SK-N-SH (cell line): ENCODE results near the gene ZNHIT2. TPM values are rescaled to one million over a fixed set of nuclear protein-coding genes. Genes with fewer than 3 reads are reported as not detected.
A peak's percentile ranks its signal among the peaks of the same experiment; 100 is the strongest.

ENCODE experiments used
- CTCF ChIA-PET: fragments of 300-600, 350-600 bp; formaldehyde crosslinking; extraction: SDS; loops from one replicate; lab custom pipeline; 2021; lab: Yijun Ruan, JAX
- POLR2A ChIA-PET: fragments of 350-600 bp; sonication (Branson Sonifier 250); formaldehyde crosslinking; extraction: SDS; loops from one replicate; lab custom pipeline; 2020; ENCODE audit warnings: antibody characterized with exemption, inconsistent platforms; lab: Yijun Ruan, JAX
- DNase-seq: peaks from one replicate; pipeline ENCODE4 v3.0.0; 2012
- H2AFZ ChIP-seq: fragments of 200-600 bp; sonication (generic); 2 replicates; pipeline ENCODE4 v1.8.1; 2016; ENCODE audit warnings: antibody characterized with exemption, mild to moderate bottlenecking, low read depth
- H3F3A ChIP-seq: fragments of 200-600 bp; sonication (generic); replicated peaks from 2 replicates; pipeline ENCODE3; 2016; ENCODE audit warnings: antibody characterized with exemption, mild to moderate bottlenecking; ENCODE audit not compliant: insufficient read depth
- H3K27ac ChIP-seq, 2 experiments: fragments of 200-500 bp in 1 of 2; fragments of 200-600 bp in 1 of 2; sonication (Bioruptor generic) in 1 of 2; sonication (generic), shearing (Covaris generic) in 1 of 2; 2 replicates each; pipeline versions ENCODE4 v1.5.1 to v1.6.1; 2014 to 2016; ENCODE audit warnings: low read depth in 2 of 2, inconsistent platforms in 1 of 2, low read length in 1 of 2, mild to moderate bottlenecking in 1 of 2, mixed read lengths in 1 of 2
- H3K27me3 ChIP-seq: fragments of 200-600 bp; sonication (generic), shearing (Covaris generic); 2 replicates; pipeline ENCODE4 v1.6.1; 2016; ENCODE audit warnings: mixed run types; ENCODE audit not compliant: insufficient read depth
- H3K36me3 ChIP-seq, 2 experiments: fragments of 200-500 bp in 1 of 2; fragments of 200-600 bp in 1 of 2; sonication (Bioruptor generic) in 1 of 2; sonication (generic) in 1 of 2; replicated peaks in 1 of 2; 2 replicates each; pipeline versions ENCODE3 to v1.5.1; 2014 to 2016; ENCODE audit warnings: low read length in 1 of 2, mild to moderate bottlenecking in 1 of 2; ENCODE audit not compliant: insufficient read depth in 2 of 2, control insufficient read depth in 1 of 2
- H3K4me1 ChIP-seq, 2 experiments: fragments of 200-500 bp in 1 of 2; fragments of 200-600 bp in 1 of 2; sonication (Bioruptor generic) in 1 of 2; sonication (generic), shearing (Covaris generic) in 1 of 2; 2 replicates each; pipeline versions ENCODE4 v1.5.1 to v1.6.1; 2014 to 2016; ENCODE audit warnings: low read depth in 1 of 2, low read length in 1 of 2, mixed run types in 1 of 2; ENCODE audit not compliant: insufficient read depth in 2 of 2, control insufficient read depth in 1 of 2
- H3K4me2 ChIP-seq: fragments of 200-600 bp; sonication (generic), shearing (Covaris generic); 2 replicates; pipeline ENCODE4 v1.6.1; 2017; ENCODE audit warnings: mixed run types
- H3K4me3 ChIP-seq, 2 experiments: fragments of 200-500 bp in 1 of 2; fragments of 200-600 bp in 1 of 2; sonication (Bioruptor generic) in 1 of 2; sonication (generic), shearing (Covaris generic) in 1 of 2; 2 replicates each; pipeline versions ENCODE4 v1.5.1 to v1.8.1; 2014 to 2016; ENCODE audit warnings: low read depth in 2 of 2, inconsistent platforms in 1 of 2, low read length in 1 of 2, mild to moderate bottlenecking in 1 of 2, mixed read lengths in 1 of 2, moderate library complexity in 1 of 2
- H3K79me2 ChIP-seq: fragments of 200-600 bp; sonication (generic); 2 replicates; pipeline ENCODE4 v1.8.1; 2017; ENCODE audit warnings: mild to moderate bottlenecking; ENCODE audit not compliant: insufficient read depth
- H3K9ac ChIP-seq: fragments of 200-600 bp; sonication (generic); 2 replicates; pipeline ENCODE4 v1.6.1; 2017; ENCODE audit warnings: mixed run types
- H3K9me2 ChIP-seq: fragments of 200-600 bp; sonication (generic); 2 replicates; pipeline ENCODE4 v1.6.1; 2017; ENCODE audit warnings: mixed run types
- H3K9me3 ChIP-seq: fragments of 200-600 bp; sonication (generic); 2 replicates; pipeline ENCODE4 v1.6.1; 2017; ENCODE audit warnings: mixed run types, mild to moderate bottlenecking, moderate library complexity
- H4K20me1 ChIP-seq: fragments of 200-600 bp; sonication (generic); 2 replicates; pipeline ENCODE4 v1.6.1; 2017; ENCODE audit warnings: mild to moderate bottlenecking, mixed run types; ENCODE audit not compliant: insufficient read depth
- EP300 ChIP-seq, 2 experiments: IDR thresholded peaks; 2 replicates each; pipeline versions ENCODE4 v1.4.0 to v1.6.1; 2012; ENCODE audit warnings: borderline replicate concordance in 1 of 2, low read depth in 1 of 2, low read length in 1 of 2
- FOXM1 ChIP-seq: IDR thresholded peaks from 2 replicates; pipeline ENCODE4 v1.4.0; 2012; ENCODE audit warnings: low read depth, mild to moderate bottlenecking
- GABPA ChIP-seq: IDR thresholded peaks from 2 replicates; pipeline ENCODE4 v1.4.0; 2012; ENCODE audit warnings: low read depth, mild to moderate bottlenecking
- GATA2 ChIP-seq: sonication (generic); formaldehyde crosslinking; IDR thresholded peaks from 2 replicates; pipeline ENCODE4 v1.5.0; 2020; ENCODE audit warnings: mild to moderate bottlenecking, missing genetic modification reagents
- JUND ChIP-seq: IDR thresholded peaks from 2 replicates; pipeline ENCODE4 v1.4.0; 2012
- MEF2A ChIP-seq: IDR thresholded peaks from 2 replicates; pipeline ENCODE4 v1.4.0; 2012; ENCODE audit warnings: low read depth, borderline replicate concordance
- MXI1 ChIP-seq: IDR thresholded peaks from 2 replicates; pipeline ENCODE4 v1.6.1; 2012; ENCODE audit warnings: mild to moderate bottlenecking, low read depth, low read length, improper control_type of control experiment
- NRF1 ChIP-seq: IDR thresholded peaks from 2 replicates; pipeline ENCODE4 v1.6.1; 2012; ENCODE audit warnings: low read depth, mild to moderate bottlenecking, low read length
- RAD21 ChIP-seq: IDR thresholded peaks from 2 replicates; pipeline ENCODE4 v1.6.1; 2012; ENCODE audit warnings: mild to moderate bottlenecking, low read length
- RCOR1 ChIP-seq: fragments of 150-350 bp; IDR thresholded peaks from 2 replicates; pipeline ENCODE4 v1.6.1; 2017; ENCODE audit warnings: antibody characterized with exemption, low read length
- RXRA ChIP-seq: IDR thresholded peaks from 2 replicates; pipeline ENCODE4 v1.4.0; 2012; ENCODE audit warnings: low read depth, mild to moderate bottlenecking, borderline replicate concordance
- SIN3A ChIP-seq: IDR thresholded peaks from 2 replicates; pipeline ENCODE4 v1.6.1; 2012; ENCODE audit warnings: low read depth, mild to moderate bottlenecking, low read length, moderate library complexity, borderline replicate concordance
- SMC3 ChIP-seq: IDR thresholded peaks from 2 replicates; pipeline ENCODE4 v1.6.1; 2012; ENCODE audit warnings: low read depth, low read length, improper control_type of control experiment
- TAF1 ChIP-seq: IDR thresholded peaks from 2 replicates; pipeline ENCODE4 v1.6.1; 2012; ENCODE audit warnings: low read depth, mild to moderate bottlenecking, low read length, moderate library complexity, borderline replicate concordance
- TCF12 ChIP-seq: IDR thresholded peaks from 2 replicates; pipeline ENCODE4 v1.4.0; 2012
- WGBS: methylation state at CpG from one replicate; pipeline ENCODE4 v1.1.6; 2017; ENCODE audit warnings: low lambda C conversion rate; 5-methylcytosine and 5-hydroxymethylcytosine counted together
- polyA plus RNA-seq, 3 experiments: library from polyadenylated mRNA; depleted of rRNA; stranded (reverse); fragments of >200 nt; gene quantifications; 2 replicates each; pipeline ENCODE4 v1.2.3, GENCODE V29; 2012
- TF ChIP-seq, protein P1 (sequence below): IDR thresholded peaks from 2 replicates; pipeline ENCODE4 v1.6.1; 2012; ENCODE audit warnings: mild to moderate bottlenecking, low read depth, low read length, moderate library complexity
- TF ChIP-seq, protein P2 (sequence below): IDR thresholded peaks from 2 replicates; pipeline ENCODE4; 2012
- TF ChIP-seq, protein P3 (sequence below): IDR thresholded peaks from 2 replicates; pipeline ENCODE4 v1.4.0; 2012; ENCODE audit warnings: low read depth
- TF ChIP-seq, protein P4 (sequence below): IDR thresholded peaks from 2 replicates; pipeline ENCODE4 v1.4.0; 2012; ENCODE audit warnings: low read depth, borderline replicate concordance
- TF ChIP-seq, protein P5 (sequence below): fragments of 200-600 bp; sonication (generic); IDR thresholded peaks from 2 replicates; pipeline ENCODE4 v1.6.1; 2017; ENCODE audit warnings: antibody characterized with exemption, mild to moderate bottlenecking, moderate library complexity

The ZNHIT2 gene
- polyA plus RNA-seq, 1 of the 3 experiments (the other 2 are of a cell fraction) = 5.6 TPM

DNA sequence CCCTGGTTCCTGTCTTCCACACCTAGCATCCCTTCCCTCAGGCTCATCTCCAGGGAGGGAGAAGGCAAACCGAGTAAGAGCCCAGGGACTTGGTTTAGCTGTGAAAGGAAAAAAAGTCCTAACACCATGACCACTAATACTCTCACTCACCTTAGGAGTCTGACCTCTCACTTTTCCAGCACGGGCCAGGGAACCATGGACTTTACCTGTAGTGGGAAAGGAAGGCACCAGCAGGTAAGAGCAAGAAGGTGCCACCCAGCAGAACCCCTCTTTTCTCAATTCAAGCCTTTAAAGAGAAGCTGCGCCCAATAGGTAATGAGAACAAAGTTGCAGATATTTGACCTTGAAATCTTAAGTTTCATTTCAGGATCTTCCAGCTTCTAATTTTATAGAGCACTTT is 3.3 kb upstream of the ZNHIT2 start:
- TF ChIP-seq TAF1 (no peak), EP300 (IDR thresholded peaks at IDR 0.05; ENCODE audit: borderline replicate concordance in 1 of 2, low read depth in 1 of 2, low read length in 1 of 2) (no peak), GABPA (no peak), FOXM1 (no peak), TCF12 (no peak)
- TF ChIP-seq, protein P1, sequence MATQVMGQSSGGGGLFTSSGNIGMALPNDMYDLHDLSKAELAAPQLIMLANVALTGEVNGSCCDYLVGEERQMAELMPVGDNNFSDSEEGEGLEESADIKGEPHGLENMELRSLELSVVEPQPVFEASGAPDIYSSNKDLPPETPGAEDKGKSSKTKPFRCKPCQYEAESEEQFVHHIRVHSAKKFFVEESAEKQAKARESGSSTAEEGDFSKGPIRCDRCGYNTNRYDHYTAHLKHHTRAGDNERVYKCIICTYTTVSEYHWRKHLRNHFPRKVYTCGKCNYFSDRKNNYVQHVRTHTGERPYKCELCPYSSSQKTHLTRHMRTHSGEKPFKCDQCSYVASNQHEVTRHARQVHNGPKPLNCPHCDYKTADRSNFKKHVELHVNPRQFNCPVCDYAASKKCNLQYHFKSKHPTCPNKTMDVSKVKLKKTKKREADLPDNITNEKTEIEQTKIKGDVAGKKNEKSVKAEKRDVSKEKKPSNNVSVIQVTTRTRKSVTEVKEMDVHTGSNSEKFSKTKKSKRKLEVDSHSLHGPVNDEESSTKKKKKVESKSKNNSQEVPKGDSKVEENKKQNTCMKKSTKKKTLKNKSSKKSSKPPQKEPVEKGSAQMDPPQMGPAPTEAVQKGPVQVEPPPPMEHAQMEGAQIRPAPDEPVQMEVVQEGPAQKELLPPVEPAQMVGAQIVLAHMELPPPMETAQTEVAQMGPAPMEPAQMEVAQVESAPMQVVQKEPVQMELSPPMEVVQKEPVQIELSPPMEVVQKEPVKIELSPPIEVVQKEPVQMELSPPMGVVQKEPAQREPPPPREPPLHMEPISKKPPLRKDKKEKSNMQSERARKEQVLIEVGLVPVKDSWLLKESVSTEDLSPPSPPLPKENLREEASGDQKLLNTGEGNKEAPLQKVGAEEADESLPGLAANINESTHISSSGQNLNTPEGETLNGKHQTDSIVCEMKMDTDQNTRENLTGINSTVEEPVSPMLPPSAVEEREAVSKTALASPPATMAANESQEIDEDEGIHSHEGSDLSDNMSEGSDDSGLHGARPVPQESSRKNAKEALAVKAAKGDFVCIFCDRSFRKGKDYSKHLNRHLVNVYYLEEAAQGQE = no peak
- H3K9me3 ChIP-seq = no peaks in the 10 kb centered on the region
- peaks cover 68% of the 10 kb centered on the region for H3K79me2 ChIP-seq
- H3K36me3 ChIP-seq = peaks cover 37 to 40% of the 10 kb centered on the region in 2 experiments
- H3K9me2 ChIP-seq = no peaks in the 10 kb centered on the region
- no peak overlapping the region; a peak in 2 of 4 replicates for H3K27ac ChIP-seq
- H3F3A ChIP-seq = peaks cover 29% of the 10 kb centered on the region
- peak overlapping the region; percentile 89; the same call in 1 of the 2 replicates for H3K9ac ChIP-seq
- peaks cover 18 to 21% of the 10 kb centered on the region in 2 experiments; a peak in 3 of 4 replicates for H3K4me1 ChIP-seq
- no peak for DNase-seq
- no peaks in the 10 kb centered on the region for H3K27me3 ChIP-seq
- POLR2A ChIA-PET = no interaction called here
- no peak overlapping the region for H2AFZ ChIP-seq
- CTCF ChIA-PET = interaction anchor here (1.3 to 3.3 kb wide), 5 partner anchors 9 to 107 kb away, joined by 4 to 47 read pairs (median 9); partner anchors contain the start of genes ARL2, CAPN1, SYVN1 and TM7SF2
- 63% methylated on average over 3 of the region's 3 CpGs for WGBS
- no peaks in the 10 kb centered on the region for H4K20me1 ChIP-seq
- H3K4me3 ChIP-seq = peak overlapping the region; percentile 89 to 91
- peak overlapping the region; percentile 93 for H3K4me2 ChIP-seq

DNA sequence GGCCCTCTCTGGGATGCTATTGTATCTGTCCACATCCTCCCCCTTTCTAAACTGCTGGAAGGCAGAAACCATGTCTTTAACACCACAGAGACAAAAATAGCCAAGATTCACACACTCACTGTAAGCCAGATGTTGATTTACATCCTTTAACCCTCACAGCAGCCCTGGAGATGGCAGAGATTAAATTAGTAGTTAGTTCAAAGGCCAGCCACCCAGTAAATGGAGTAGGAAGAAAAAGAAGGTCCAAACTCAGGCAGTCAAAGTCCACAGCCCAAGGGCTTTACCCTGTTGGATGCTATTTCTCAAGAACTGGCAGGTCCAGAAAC is 2.1 kb upstream of the ZNHIT2 start:
- H2AFZ ChIP-seq = no peak overlapping the region
- POLR2A ChIA-PET = no interaction called here
- H3K9me2 ChIP-seq = no peaks in the 10 kb centered on the region
- peaks cover 65% of the 10 kb centered on the region for H3K79me2 ChIP-seq
- no peak overlapping the region for H3K4me3 ChIP-seq
- H3F3A ChIP-seq = peaks cover 29% of the 10 kb centered on the region
- peaks cover 36 to 42% of the 10 kb centered on the region in 2 experiments for H3K36me3 ChIP-seq
- no peak for DNase-seq
- H3K4me2 ChIP-seq = no peak overlapping the region
- H4K20me1 ChIP-seq = no peaks in the 10 kb centered on the region
- peaks cover 18 to 33% of the 10 kb centered on the region in 2 experiments; a peak in 3 of 4 replicates for H3K4me1 ChIP-seq
- H3K9ac ChIP-seq = no peak overlapping the region
- no peak overlapping the region for H3K27ac ChIP-seq
- H3K27me3 ChIP-seq = no peaks in the 10 kb centered on the region
- CTCF ChIA-PET = interaction anchor here (1.4 to 3.3 kb wide), 2 partner anchors 8 to 62 kb away, joined by 3 to 47 read pairs; partner anchors contain the start of gene TM7SF2
- H3K9me3 ChIP-seq = no peaks in the 10 kb centered on the region
- TF ChIP-seq RCOR1 = no peak
- no peak for TF ChIP-seq NRF1
- no peak for TF ChIP-seq GATA2 (CRISPR knock-in tag)
- TF ChIP-seq SIN3A = no peak
- TF ChIP-seq, protein P2, sequence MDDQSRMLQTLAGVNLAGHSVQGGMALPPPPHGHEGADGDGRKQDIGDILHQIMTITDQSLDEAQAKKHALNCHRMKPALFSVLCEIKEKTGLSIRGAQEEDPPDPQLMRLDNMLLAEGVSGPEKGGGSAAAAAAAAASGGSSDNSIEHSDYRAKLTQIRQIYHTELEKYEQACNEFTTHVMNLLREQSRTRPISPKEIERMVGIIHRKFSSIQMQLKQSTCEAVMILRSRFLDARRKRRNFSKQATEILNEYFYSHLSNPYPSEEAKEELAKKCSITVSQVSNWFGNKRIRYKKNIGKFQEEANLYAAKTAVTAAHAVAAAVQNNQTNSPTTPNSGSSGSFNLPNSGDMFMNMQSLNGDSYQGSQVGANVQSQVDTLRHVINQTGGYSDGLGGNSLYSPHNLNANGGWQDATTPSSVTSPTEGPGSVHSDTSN = no peak
- TF ChIP-seq, protein P3, sequence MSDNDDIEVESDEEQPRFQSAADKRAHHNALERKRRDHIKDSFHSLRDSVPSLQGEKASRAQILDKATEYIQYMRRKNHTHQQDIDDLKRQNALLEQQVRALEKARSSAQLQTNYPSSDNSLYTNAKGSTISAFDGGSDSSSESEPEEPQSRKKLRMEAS = no peak
- TF ChIP-seq RAD21 = no peak
- no peak for TF ChIP-seq EP300 (IDR thresholded peaks at IDR 0.05; ENCODE audit: borderline replicate concordance in 1 of 2, low read depth in 1 of 2, low read length in 1 of 2)
- TF ChIP-seq RXRA = no peak
- TF ChIP-seq GABPA = no peak
- TF ChIP-seq, protein P4, sequence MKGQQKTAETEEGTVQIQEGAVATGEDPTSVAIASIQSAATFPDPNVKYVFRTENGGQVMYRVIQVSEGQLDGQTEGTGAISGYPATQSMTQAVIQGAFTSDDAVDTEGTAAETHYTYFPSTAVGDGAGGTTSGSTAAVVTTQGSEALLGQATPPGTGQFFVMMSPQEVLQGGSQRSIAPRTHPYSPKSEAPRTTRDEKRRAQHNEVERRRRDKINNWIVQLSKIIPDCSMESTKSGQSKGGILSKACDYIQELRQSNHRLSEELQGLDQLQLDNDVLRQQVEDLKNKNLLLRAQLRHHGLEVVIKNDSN = no peak
- no peak for TF ChIP-seq SMC3
- TF ChIP-seq FOXM1 = no peak
- no peak for TF ChIP-seq JUND
- TF ChIP-seq, protein P5, sequence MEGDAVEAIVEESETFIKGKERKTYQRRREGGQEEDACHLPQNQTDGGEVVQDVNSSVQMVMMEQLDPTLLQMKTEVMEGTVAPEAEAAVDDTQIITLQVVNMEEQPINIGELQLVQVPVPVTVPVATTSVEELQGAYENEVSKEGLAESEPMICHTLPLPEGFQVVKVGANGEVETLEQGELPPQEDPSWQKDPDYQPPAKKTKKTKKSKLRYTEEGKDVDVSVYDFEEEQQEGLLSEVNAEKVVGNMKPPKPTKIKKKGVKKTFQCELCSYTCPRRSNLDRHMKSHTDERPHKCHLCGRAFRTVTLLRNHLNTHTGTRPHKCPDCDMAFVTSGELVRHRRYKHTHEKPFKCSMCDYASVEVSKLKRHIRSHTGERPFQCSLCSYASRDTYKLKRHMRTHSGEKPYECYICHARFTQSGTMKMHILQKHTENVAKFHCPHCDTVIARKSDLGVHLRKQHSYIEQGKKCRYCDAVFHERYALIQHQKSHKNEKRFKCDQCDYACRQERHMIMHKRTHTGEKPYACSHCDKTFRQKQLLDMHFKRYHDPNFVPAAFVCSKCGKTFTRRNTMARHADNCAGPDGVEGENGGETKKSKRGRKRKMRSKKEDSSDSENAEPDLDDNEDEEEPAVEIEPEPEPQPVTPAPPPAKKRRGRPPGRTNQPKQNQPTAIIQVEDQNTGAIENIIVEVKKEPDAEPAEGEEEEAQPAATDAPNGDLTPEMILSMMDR = no peak
- TF ChIP-seq MEF2A = no peak
- TF ChIP-seq MXI1 = no peak
